Large intestine (tissue), 3 donors: Measurements from ENCODE around the gene MLST8. TPM values are rescaled to one million over a fixed set of nuclear protein-coding genes. Genes with fewer than 3 reads are reported as not detected.

Experiments used
- DNase-seq, 2 donors: peaks; one replicate each; pipeline versions ENCODE4 v3.0.0 to v3.0.0-alpha.2; 2013
- H3K27ac ChIP-seq: one replicate; pipeline ENCODE4 v1.5.1; 2013; ENCODE audit warnings: low read length
- H3K27me3 ChIP-seq: 2 replicates; pipeline ENCODE4 v1.6.1; 2013; ENCODE audit warnings: low read length; ENCODE audit not compliant: control insufficient read depth, insufficient read depth
- H3K36me3 ChIP-seq: 2 replicates; pipeline ENCODE4 v1.6.1; 2013; ENCODE audit warnings: low read length; ENCODE audit not compliant: control insufficient read depth, insufficient read depth
- H3K4me1 ChIP-seq: one replicate; pipeline ENCODE4 v1.6.1; 2013; ENCODE audit warnings: low read length; ENCODE audit not compliant: control insufficient read depth, insufficient read depth
- H3K4me3 ChIP-seq: one replicate; pipeline ENCODE4 v1.5.1; 2013; ENCODE audit warnings: low read length
- H3K9me3 ChIP-seq: one replicate; pipeline ENCODE4 v1.6.1; 2013; ENCODE audit warnings: mild to moderate bottlenecking, low read depth, low read length, moderate library complexity; ENCODE audit not compliant: control insufficient read depth
- WGBS: methylation state at CpG from one replicate; pipeline ENCODE4 v1.1.5; 2013; ENCODE audit warnings: low lambda C conversion rate; ENCODE audit not compliant: insufficient coverage; 5-methylcytosine and 5-hydroxymethylcytosine counted together
- polyA plus RNA-seq: library from polyadenylated mRNA; unstranded; fragments of 120-200 nt; gene quantifications from one replicate; pipeline ENCODE4 v1.2.1, GENCODE V29; 2013

Gene MLST8
- polyA plus RNA-seq, 1 donor, result 40.0 TPM

DNA sequence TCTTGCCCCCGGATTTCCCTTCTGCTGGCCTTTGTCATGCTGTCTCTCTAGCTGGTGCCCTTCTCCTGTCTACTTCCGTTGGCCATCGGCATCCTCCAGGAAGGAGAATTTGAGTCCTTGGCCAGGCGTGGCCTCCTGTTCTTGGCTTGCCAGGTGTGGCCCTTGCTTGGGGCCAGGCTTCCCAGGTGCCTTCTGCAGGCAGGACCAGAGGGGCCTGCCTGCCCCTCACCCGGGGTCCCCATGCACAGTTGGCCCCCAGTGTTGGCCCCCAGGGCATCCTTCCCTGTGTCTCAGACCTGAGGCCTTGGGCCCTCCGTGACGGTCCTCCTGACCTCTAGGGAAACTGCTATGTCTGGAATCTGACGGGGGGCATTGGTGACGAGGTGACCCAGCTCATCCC lies 2.6 kb downstream of the MLST8 start:
- Histone ChIP-seq H3K27ac (no peak overlapping the region), H3K4me1 (peaks cover 20% of the 10 kb centered on the region), H3K36me3 (peaks cover 41% of the 10 kb centered on the region), H3K27me3 (no peaks in the 10 kb centered on the region), H3K4me3 (no peak overlapping the region), H3K9me3 (peaks cover 5% of the 10 kb centered on the region)
- no peak for DNase-seq
- no CpG with 5 or more reads among the region's 9 CpGs for WGBS

- Histone ChIP-seq H3K4me3 (no peak overlapping the region), H3K9me3 (peaks cover 4% of the 10 kb centered on the region), H3K36me3 (peaks cover 41% of the 10 kb centered on the region), H3K27ac (no peak overlapping the region), H3K27me3 (no peaks in the 10 kb centered on the region), H3K4me1 (peaks cover 25% of the 10 kb centered on the region)
- no peak for DNase-seq
- no CpG with 5 or more reads among the region's 23 CpGs for WGBS
Measured at GRCh38 chr16:2208308-2208707, 3.1 kb downstream of the MLST8 start.

- Histone ChIP-seq H3K36me3 (peaks cover 41% of the 10 kb centered on the region), H3K4me1 (peaks cover 26% of the 10 kb centered on the region), H3K4me3 (no peak overlapping the region)
Measured at GRCh38 chr16:2208772-2209171, 3.5 kb downstream of the MLST8 start.

DNA sequence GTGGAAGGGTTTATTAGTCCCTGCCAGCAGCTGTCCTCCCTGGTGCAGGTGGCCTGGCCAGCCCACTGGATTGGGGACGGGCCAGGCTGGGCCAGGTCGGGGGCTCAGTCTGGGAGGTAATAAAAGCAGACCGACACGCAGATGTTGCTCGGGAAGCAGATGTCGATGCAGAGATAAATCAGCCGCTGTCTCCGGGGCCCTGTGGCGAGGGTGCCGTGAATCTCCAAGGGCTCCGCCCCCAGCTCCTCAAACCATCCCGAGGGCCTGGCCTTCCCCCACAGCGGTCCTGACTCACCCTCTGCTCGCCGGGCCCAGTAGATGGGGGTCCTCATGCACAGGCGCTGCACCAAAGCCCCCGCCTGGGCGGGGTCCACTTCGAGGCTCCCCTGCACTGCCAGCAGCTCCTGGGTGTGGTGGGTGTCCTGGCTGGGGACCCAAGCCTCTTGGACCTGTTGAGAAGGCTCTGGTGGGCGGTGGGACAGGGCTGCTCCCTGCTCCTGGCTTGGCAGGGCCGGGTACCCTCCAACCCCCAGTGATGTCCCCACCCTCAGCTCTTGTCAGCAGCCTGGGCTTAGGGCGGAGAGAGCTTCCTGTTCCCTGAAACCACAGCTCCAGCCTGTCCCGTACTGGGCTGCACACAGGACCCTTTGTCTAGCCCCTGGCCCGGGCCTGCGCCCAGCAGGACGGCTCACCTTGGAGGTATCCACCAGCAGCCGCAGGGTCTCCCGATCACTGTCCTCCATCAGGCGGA lies 4.2 kb downstream of the MLST8 start:
- peaks cover 26% of the 10 kb centered on the region for H3K4me1 ChIP-seq
- DNase-seq, result no peak
- H3K27ac ChIP-seq, result no peak overlapping the region
- H3K27me3 ChIP-seq, result no peaks in the 10 kb centered on the region
- H3K4me3 ChIP-seq, result no peak overlapping the region
- H3K9me3 ChIP-seq, result peaks cover 2% of the 10 kb centered on the region
- peaks cover 41% of the 10 kb centered on the region for H3K36me3 ChIP-seq
- WGBS, result no CpG with 5 or more reads among the region's 29 CpGs

More at GRCh38 chr16:2208772-2209171, 3.5 kb downstream of the MLST8 start:
- H3K27me3 ChIP-seq, result no peaks in the 10 kb centered on the region
- peaks cover 2% of the 10 kb centered on the region for H3K9me3 ChIP-seq
- no peak overlapping the region for H3K27ac ChIP-seq
- DNase-seq, result no peak
- WGBS, result no CpG with 5 or more reads among the region's 9 CpGs

GRCh38 chr16:2210009-2210332 lies 4.7 kb downstream of the MLST8 start:
- no CpG with 5 or more reads among the region's 17 CpGs for WGBS
- Histone ChIP-seq H3K4me1 (peaks cover 23% of the 10 kb centered on the region), H3K4me3 (no peak overlapping the region), H3K27me3 (no peaks in the 10 kb centered on the region), H3K36me3 (peaks cover 41% of the 10 kb centered on the region), H3K27ac (no peak overlapping the region), H3K9me3 (peaks cover 2% of the 10 kb centered on the region)
- DNase-seq, result no peak

DNA sequence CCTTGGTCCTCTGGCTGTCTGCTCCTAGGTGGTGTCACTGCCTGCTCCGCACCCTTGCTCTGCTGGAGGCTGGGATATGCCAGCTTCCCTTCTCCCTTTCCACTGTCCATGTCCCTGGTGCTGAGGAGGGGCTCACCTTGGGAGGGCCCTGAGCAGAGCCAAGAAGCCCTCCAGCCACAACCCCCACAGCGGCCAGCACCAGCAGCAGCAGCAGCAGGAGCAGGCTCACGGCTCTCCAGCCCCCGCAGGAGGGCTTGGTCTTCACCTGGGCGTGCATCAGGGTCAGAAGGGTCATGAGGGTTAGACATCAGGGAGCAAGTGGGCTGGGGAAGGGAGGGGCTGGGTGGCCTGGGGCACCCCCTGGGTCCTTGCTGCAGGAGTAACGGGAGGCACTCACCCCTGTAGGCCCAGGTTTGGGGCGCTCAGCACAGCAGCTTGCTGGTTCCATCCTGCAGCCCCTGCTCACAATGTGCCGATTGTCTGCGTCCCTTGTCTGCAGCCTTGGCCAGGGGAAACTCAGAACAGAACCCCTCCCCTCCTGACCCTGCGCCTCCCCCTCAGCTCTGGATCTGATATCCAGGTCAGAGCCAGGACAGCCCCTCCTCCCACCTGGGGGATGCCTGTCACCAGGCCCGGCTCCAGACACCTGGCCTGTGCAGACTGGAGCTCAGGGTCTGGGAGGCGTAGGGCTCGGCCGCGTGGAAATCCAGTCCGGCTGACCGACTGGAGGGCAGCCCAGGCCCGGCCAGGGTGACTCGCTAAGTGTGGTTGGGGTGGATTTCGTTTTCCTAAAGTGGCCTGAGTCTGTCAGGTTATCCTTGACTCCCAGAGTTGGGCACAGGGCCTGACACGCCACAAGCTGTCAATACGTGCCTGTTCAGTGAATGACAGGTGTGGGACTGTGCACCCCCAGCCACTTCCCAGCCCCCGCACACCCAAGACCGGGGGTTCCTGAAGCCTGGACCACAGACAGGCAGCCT lies 5.4 kb downstream of the MLST8 start, which contains the start of gene BRICD5:
Gene BRICD5, minus strand, starts transcription at position 478 of the 980 bp plus-strand sequence. Its CDS starts 30 bp downstream, at position 448.
- Histone ChIP-seq H3K4me3 (no peak within 1 kb of the TSS), H3K4me1 (peaks cover 23% of the 10 kb centered on the region), H3K27me3 (no peaks in the 10 kb centered on the region), H3K27ac (no peak within 1 kb of the TSS), H3K36me3 (peaks cover 41% of the 10 kb centered on the region), H3K9me3 (peaks cover 2% of the 10 kb centered on the region)
- no CpG with 5 or more reads among the region's 24 CpGs for WGBS
- no peak for DNase-seq

- Histone ChIP-seq H3K4me1 (peaks cover 16% of the 10 kb centered on the region), H3K27ac (no peak overlapping the region), H3K36me3 (peaks cover 38% of the 10 kb centered on the region), H3K9me3 (peaks cover 2% of the 10 kb centered on the region), H3K4me3 (no peak overlapping the region), H3K27me3 (no peaks in the 10 kb centered on the region)
- no peak for DNase-seq
- no CpG with 5 or more reads among the region's 11 CpGs for WGBS
Measured at GRCh38 chr16:2211923-2212347, 6.7 kb downstream of the MLST8 start.

DNA sequence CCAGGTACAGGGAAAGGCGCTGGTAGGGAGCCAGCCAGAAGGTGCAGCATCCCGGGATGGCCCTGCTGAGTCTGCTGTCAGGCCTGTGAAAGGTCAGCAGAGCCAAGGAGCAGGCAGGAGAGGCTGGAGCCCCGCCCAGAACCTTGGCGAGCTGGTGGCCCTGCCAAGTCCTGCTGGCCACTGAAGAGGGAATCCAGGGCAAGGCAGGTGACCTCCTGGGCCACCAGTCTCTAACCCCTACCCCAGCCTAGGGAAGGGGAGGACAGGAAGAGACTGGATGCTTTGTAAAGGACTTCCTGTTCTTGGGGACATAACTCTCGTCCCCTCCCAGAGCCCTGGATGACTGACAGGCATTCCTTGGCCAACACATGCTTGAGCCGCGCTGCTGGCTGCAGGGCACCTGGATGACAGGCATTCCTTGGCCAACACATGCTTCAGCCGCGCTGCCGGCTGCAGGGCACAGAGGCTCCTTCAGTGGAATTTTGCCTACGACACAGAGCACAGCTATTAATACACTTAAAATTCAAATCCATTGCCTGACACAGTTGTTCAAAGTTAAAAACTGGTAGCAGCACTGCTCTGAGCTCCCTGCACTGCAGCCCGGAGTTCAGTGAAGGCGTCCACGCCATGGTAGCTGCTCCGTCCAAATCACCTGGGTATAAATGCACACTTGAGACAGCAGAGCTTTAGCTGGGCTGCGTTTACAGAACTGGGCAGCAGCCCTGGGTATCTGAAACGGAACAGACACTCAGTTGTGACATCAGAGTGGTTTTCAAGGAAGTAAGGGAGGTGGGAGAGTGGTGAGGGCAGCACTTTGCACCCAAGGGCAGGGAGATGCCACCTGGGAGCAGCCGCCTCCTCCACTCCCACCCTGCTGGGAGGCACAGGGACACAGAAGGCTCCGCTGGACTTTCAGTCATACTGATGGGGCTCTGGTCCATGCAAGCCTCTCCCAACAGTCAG lies 7.4 kb downstream of the MLST8 start:
- H3K27ac ChIP-seq, result no peak overlapping the region
- H3K4me1 ChIP-seq, result peaks cover 16% of the 10 kb centered on the region
- H3K9me3 ChIP-seq, result peaks cover 2% of the 10 kb centered on the region
- peak; percentile 48 to 73 for DNase-seq
- peak overlapping the region; percentile 41 for H3K4me3 ChIP-seq
- no CpG with 5 or more reads among the region's 19 CpGs for WGBS
- peaks cover 31% of the 10 kb centered on the region for H3K36me3 ChIP-seq
- H3K27me3 ChIP-seq, result no peaks in the 10 kb centered on the region

GRCh38 chr16:2213817-2214718 lies 8.8 kb downstream of the MLST8 start:
- H3K4me1 ChIP-seq, result peaks cover 16% of the 10 kb centered on the region
- H3K36me3 ChIP-seq, result peaks cover 17% of the 10 kb centered on the region
- DNase-seq, result no peak
- H3K9me3 ChIP-seq, result peaks cover 2% of the 10 kb centered on the region
- peak overlapping the region; percentile 37 for H3K27ac ChIP-seq
- no peaks in the 10 kb centered on the region for H3K27me3 ChIP-seq
- no CpG with 5 or more reads among the region's 98 CpGs for WGBS
- peak overlapping the region; percentile 41 for H3K4me3 ChIP-seq
